Activated T-helper 17 cell treated with anti-CD3 and anti-CD28 coated beads, Interleukin-2, amount 50 U/mL, for 72 hours (primary cell): Measurements from ENCODE around the gene NCAN. TPM values are rescaled to one million over a fixed set of nuclear protein-coding genes. Genes with fewer than 3 reads are reported as not detected.
A peak's percentile ranks its signal among the peaks of the same experiment; 100 is the strongest.

Source experiments
- ATAC-seq: fragments of 150-1000 bp; cut with Tn5 transposase; replicated peaks from 2 replicates; pipeline ENCODE4 v1.10.0; 2021; ENCODE audit warnings: mild to moderate bottlenecking, moderate library complexity
- H3K27ac Mint-ChIP-seq: one replicate; pipeline ENCODE4 v1.8.0; 2022; ENCODE audit warnings: mixed read lengths
- H3K27me3 Mint-ChIP-seq: one replicate; pipeline ENCODE4 v1.8.0; 2022; ENCODE audit warnings: mixed read lengths
- H3K36me3 Mint-ChIP-seq: one replicate; pipeline ENCODE4 v1.8.0; 2022; ENCODE audit warnings: low read depth, mild to moderate bottlenecking, mixed read lengths
- H3K4me1 Mint-ChIP-seq: one replicate; pipeline ENCODE4 v1.8.0; 2022; ENCODE audit warnings: mixed read lengths
- H3K4me3 Mint-ChIP-seq: one replicate; pipeline ENCODE4 v1.8.0; 2022; ENCODE audit warnings: mild to moderate bottlenecking, mixed read lengths
- H3K9me3 Mint-ChIP-seq: one replicate; pipeline ENCODE4 v1.8.0; 2022; ENCODE audit warnings: mixed read lengths
- total RNA-seq, 2 donors: library from RNA; stranded (reverse); gene quantifications; one replicate each; pipeline ENCODE4 v1.2.3, GENCODE V29; 2022

Gene NCAN
- total RNA-seq, 2 donors from 2014 or later, result not detected

- peak; percentile 95 for ATAC-seq
- H3K36me3 Mint-ChIP-seq, result peaks cover 34% of the 10 kb centered on the region
- H3K27ac Mint-ChIP-seq, result peak overlapping the region; percentile 73
- H3K4me3 Mint-ChIP-seq, result no peak overlapping the region
- peaks cover 17% of the 10 kb centered on the region for H3K4me1 Mint-ChIP-seq
- H3K9me3 Mint-ChIP-seq, result no peaks in the 10 kb centered on the region
- H3K27me3 Mint-ChIP-seq, result no peaks in the 10 kb centered on the region
Observed at GRCh38 chr19:19185853-19186740, 25.7 kb upstream of the NCAN start.

DNA sequence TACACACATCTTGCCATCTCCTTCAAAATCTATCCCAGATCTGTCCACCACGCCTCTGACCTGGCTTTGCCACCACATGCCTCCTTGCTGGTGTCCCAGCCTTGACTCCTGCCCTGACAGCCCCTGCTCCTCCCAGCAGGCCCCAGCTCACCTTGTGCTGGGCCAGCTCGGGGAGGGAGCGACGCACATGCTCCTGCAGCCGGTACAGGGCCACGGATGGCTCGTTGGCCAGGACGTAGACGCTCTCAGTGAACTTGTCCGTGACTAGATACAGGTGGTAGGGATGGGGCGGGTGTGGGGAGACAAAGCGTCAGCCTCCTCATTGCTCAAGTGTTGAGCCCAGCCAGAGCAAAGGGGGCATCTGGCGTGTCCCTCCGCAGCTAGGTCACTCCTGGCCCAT, 25.0 kb upstream of the NCAN start:
- peaks cover 30% of the 10 kb centered on the region for H3K36me3 Mint-ChIP-seq
- no peak for ATAC-seq
- H3K27me3 Mint-ChIP-seq, result no peaks in the 10 kb centered on the region
- no peak overlapping the region for H3K4me3 Mint-ChIP-seq
- no peaks in the 10 kb centered on the region for H3K9me3 Mint-ChIP-seq
- peaks cover 17% of the 10 kb centered on the region for H3K4me1 Mint-ChIP-seq
- peak overlapping the region; percentile 73 for H3K27ac Mint-ChIP-seq

DNA sequence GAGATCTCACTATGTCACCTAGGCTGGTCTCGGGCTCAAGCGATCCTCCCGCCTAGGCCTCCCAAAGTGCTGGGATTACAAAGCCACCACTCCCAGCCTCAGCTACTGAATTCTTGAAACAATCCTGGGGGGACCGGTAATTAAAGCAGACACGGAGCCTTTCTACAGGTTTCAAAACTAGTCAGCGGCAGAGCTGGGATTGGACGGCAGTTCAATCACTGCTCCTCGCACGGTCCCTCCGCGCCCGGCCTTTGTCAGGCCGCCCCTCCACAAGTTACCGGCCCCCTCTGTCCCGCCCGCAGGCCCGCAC, 20.0 kb upstream of the NCAN start:
- Mint-ChIP-seq H3K4me1 (peaks cover 14% of the 10 kb centered on the region), H3K36me3 (peaks cover 44% of the 10 kb centered on the region), H3K27ac (peak overlapping the region; percentile 98), H3K4me3 (peak overlapping the region; percentile 90), H3K9me3 (no peaks in the 10 kb centered on the region), H3K27me3 (no peaks in the 10 kb centered on the region)
- ATAC-seq, result no peak

DNA sequence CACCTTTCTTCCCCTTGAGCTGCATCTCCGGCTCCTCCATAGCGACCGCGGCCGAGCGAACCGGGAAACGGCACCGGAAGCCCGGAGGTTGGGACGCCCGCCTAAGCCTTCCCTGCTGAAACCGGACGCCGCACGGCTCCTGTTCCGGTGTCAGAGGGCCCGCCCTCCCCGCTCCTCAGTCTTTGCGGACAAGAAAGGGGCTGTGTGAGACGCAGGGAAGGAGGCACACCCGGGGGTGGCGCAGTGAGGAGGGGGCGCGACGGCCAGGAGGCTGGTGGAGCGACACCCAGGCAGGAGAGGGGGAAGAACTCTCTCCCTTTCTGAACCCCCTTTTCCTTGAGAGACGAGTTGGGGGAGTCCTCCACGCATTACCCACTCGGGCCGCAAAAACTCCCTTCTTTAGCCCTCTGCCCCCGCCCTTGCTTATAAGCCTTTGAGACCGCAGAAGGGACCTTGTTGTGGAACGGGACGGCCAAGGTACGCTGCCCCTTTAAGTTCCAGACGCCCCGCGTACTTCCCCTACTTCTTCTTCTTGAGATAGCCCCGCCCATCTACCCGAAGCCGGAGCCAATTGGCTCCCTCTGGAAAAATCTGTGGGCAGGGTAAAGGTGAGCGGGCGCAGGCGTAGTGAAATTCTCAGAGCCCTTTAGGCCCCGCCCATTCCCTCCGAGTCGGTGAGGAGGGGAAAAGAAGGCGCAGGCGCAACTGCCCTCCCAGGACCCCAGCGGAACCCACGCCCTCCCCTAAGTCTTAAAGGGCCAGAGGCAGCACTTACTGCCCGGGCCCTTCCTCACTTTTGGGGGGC, 19.5 kb upstream of the NCAN start, which contains the start of the genes BORCS8 and RFXANK:
BORCS8 (minus strand) TSS at position 75 of the 805 bp plus-strand sequence; CDS start at position 40, 35 bp downstream.
RFXANK (plus strand) TSS at position 181 of the 805 bp plus-strand sequence. CDS start 1,689 bp downstream, outside the sequence.
- H3K27ac Mint-ChIP-seq, result peak within 1 kb of the TSS; percentile 98
- ATAC-seq, result peak; percentile 93
- peaks cover 11% of the 10 kb centered on the region for H3K4me1 Mint-ChIP-seq
- peak within 1 kb of the TSS; percentile 90 for H3K4me3 Mint-ChIP-seq
- H3K36me3 Mint-ChIP-seq, result peaks cover 47% of the 10 kb centered on the region
- no peaks in the 10 kb centered on the region for H3K9me3 Mint-ChIP-seq
- H3K27me3 Mint-ChIP-seq, result no peaks in the 10 kb centered on the region

GRCh38 chr19:19192910-19193423, 18.8 kb upstream of the NCAN start:
- no peak for ATAC-seq
- Mint-ChIP-seq H3K4me1 (peaks cover 11% of the 10 kb centered on the region), H3K9me3 (no peaks in the 10 kb centered on the region), H3K27me3 (no peaks in the 10 kb centered on the region), H3K4me3 (peak overlapping the region; percentile 90), H3K27ac (peak overlapping the region; percentile 98), H3K36me3 (peaks cover 53% of the 10 kb centered on the region)

- peaks cover 63% of the 10 kb centered on the region for H3K36me3 Mint-ChIP-seq
- H3K27ac Mint-ChIP-seq, result peak overlapping the region; percentile 98
- no peak for ATAC-seq
- peaks cover 11% of the 10 kb centered on the region for H3K4me1 Mint-ChIP-seq
- no peaks in the 10 kb centered on the region for H3K9me3 Mint-ChIP-seq
- H3K4me3 Mint-ChIP-seq, result peak overlapping the region; percentile 90
- no peaks in the 10 kb centered on the region for H3K27me3 Mint-ChIP-seq
Observed at GRCh38 chr19:19193926-19194325, 17.8 kb upstream of the NCAN start.

- Mint-ChIP-seq H3K4me3 (peak overlapping the region; percentile 91), H3K4me1 (peaks cover 4% of the 10 kb centered on the region)
Observed at GRCh38 chr19:19201697-19202630, 9.8 kb upstream of the NCAN start.

DNA sequence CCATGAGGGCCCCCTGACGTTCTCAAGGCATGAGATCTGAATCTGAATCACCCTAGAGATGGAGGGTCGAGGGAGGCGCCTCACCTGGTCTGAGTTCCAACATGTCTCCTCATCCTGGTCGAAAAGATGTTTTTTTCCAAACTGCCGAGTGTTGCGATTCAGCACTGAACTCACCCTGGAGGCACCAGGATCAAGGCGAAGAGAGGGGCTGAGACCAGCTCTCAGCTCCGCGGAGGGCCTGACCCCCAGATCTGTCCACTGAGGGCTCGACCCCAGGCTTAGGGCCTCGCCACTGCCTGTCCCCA, 9.1 kb upstream of the NCAN start:
- Mint-ChIP-seq H3K27me3 (no peaks in the 10 kb centered on the region), H3K4me1 (peaks cover 11% of the 10 kb centered on the region), H3K27ac (peak overlapping the region; percentile 91), H3K4me3 (peak overlapping the region; percentile 91), H3K36me3 (peaks cover 49% of the 10 kb centered on the region), H3K9me3 (peaks cover 4% of the 10 kb centered on the region)
- peak; percentile 3 for ATAC-seq

More at GRCh38 chr19:19201697-19202630, 9.8 kb upstream of the NCAN start:
- H3K36me3 Mint-ChIP-seq, result peaks cover 55% of the 10 kb centered on the region
- H3K27me3 Mint-ChIP-seq, result no peaks in the 10 kb centered on the region
- peak overlapping the region; percentile 91 for H3K27ac Mint-ChIP-seq
- ATAC-seq, result no peak
- H3K9me3 Mint-ChIP-seq, result no peaks in the 10 kb centered on the region

- peak; percentile 95 for ATAC-seq
- peak within 1 kb of the TSS; percentile 91 for H3K27ac Mint-ChIP-seq
- peaks cover 5% of the 10 kb centered on the region for H3K9me3 Mint-ChIP-seq
- peak within 1 kb of the TSS; percentile 91 for H3K4me3 Mint-ChIP-seq
- no peaks in the 10 kb centered on the region for H3K27me3 Mint-ChIP-seq
- H3K36me3 Mint-ChIP-seq, result peaks cover 44% of the 10 kb centered on the region
- peaks cover 14% of the 10 kb centered on the region for H3K4me1 Mint-ChIP-seq
Observed at GRCh38 chr19:19203012-19203856, 8.5 kb upstream of the NCAN start, which contains the start of gene NR2C2AP. TSS of gene NR2C2AP (minus strand) at chr19:19203414. CDS start at chr19:19203060, 354 bp downstream.

- Mint-ChIP-seq H3K4me3 (peak overlapping the region; percentile 91), H3K4me1 (peaks cover 14% of the 10 kb centered on the region), H3K36me3 (peaks cover 34% of the 10 kb centered on the region), H3K27me3 (no peaks in the 10 kb centered on the region), H3K9me3 (peaks cover 5% of the 10 kb centered on the region), H3K27ac (peak overlapping the region; percentile 91)
- ATAC-seq, result no peak
Observed at GRCh38 chr19:19204181-19204580, 7.6 kb upstream of the NCAN start.

- Mint-ChIP-seq H3K36me3 (peaks cover 27% of the 10 kb centered on the region), H3K27me3 (no peaks in the 10 kb centered on the region)
- ATAC-seq, result no peak
Observed at GRCh38 chr19:19205416-19206410, 6.0 kb upstream of the NCAN start.

DNA sequence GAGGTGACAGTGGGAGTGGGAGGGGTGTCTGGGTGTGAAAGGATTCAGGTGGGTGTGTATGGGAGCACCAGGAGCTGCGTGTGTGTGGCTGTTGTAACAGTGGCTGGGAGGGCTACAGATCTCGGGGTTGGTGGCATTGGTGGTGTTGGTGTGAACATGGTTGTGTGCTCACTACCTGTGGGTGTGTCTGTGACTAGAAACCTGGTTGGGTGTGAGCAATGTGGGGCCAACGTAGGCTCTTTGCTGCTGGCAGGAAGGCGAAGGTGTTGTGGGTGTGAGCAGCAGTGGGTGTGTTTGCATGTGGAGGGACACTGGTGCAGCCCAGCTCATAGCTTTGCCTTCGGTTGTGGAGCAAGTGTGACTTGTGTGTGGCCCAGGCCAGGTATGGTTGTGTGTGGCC, 4.8 kb upstream of the NCAN start:
- Mint-ChIP-seq H3K36me3 (peaks cover 16% of the 10 kb centered on the region), H3K9me3 (peaks cover 5% of the 10 kb centered on the region), H3K27me3 (peaks cover 6% of the 10 kb centered on the region), H3K4me3 (peak overlapping the region; percentile 6), H3K27ac (no peak overlapping the region), H3K4me1 (peaks cover 14% of the 10 kb centered on the region)
- no peak for ATAC-seq

More at GRCh38 chr19:19205416-19206410, 6.0 kb upstream of the NCAN start:
- Mint-ChIP-seq H3K4me1 (peaks cover 14% of the 10 kb centered on the region), H3K27ac (no peak overlapping the region), H3K9me3 (peaks cover 5% of the 10 kb centered on the region), H3K4me3 (no peak overlapping the region)
